DND-41 (cell line): Measurements from ENCODE around the gene SCART1.

Experiments
- ATAC-seq: fragments of 200-7000 bp; cut with Tn5 transposase; 3 replicates; pipeline ENCODE4 v1.9.1; 2021; ENCODE audit warnings: low read depth; ENCODE audit not compliant: insufficient read depth
- DNase-seq: peaks from one replicate; pipeline ENCODE4 v3.0.0-alpha.2; 2020
- H2AFZ ChIP-seq: 2 replicates; pipeline ENCODE4 v1.6.0; 2012; ENCODE audit warnings: low read depth, low read length
- H3K27ac ChIP-seq: 2 replicates; pipeline ENCODE4 v1.5.1; 2012; ENCODE audit warnings: low read length, inconsistent platforms
- H3K27me3 ChIP-seq: fragments of 200-600 bp; sonication (generic); 2 replicates; pipeline ENCODE4 v1.6.0; 2012; ENCODE audit warnings: low read length, mild to moderate bottlenecking, inconsistent platforms; ENCODE audit not compliant: insufficient read depth, poor library complexity
- H3K36me3 ChIP-seq: 2 replicates; pipeline ENCODE4 v1.5.1; 2012; ENCODE audit warnings: low read length, inconsistent platforms; ENCODE audit not compliant: insufficient read depth
- H3K4me1 ChIP-seq: 2 replicates; pipeline ENCODE4 v1.5.1; 2012; ENCODE audit warnings: mild to moderate bottlenecking, low read length; ENCODE audit not compliant: insufficient read depth
- H3K4me2 ChIP-seq: 2 replicates; pipeline ENCODE4 v1.6.0; 2012; ENCODE audit warnings: mild to moderate bottlenecking, moderate library complexity, low read length, inconsistent platforms; ENCODE audit not compliant: insufficient read depth
- H3K4me3 ChIP-seq, 2 experiments: fragments of 200-600 bp in 1 of 2; shearing (Covaris generic) in 1 of 2; 2 replicates each; pipeline ENCODE4 v1.5.1; 2012 to 2016; ENCODE audit warnings: inconsistent platforms in 2 of 2, low read length in 2 of 2, mild to moderate bottlenecking in 2 of 2, low read depth in 1 of 2, moderate library complexity in 1 of 2
- H3K79me2 ChIP-seq: 2 replicates; pipeline ENCODE4 v1.6.0; 2012; ENCODE audit warnings: low read length, inconsistent platforms; ENCODE audit not compliant: insufficient read depth
- H3K9ac ChIP-seq: 2 replicates; pipeline ENCODE4 v1.6.0; 2012; ENCODE audit warnings: low read depth, mild to moderate bottlenecking, inconsistent platforms, low read length, moderate library complexity
- H3K9me3 ChIP-seq: 2 replicates; pipeline ENCODE4 v1.5.1; 2012; ENCODE audit warnings: low read length, moderate library complexity, mild to moderate bottlenecking, inconsistent platforms; ENCODE audit not compliant: insufficient read depth, severe bottlenecking
- H4K20me1 ChIP-seq: 2 replicates; pipeline ENCODE4 v1.6.0; 2012; ENCODE audit warnings: low read length; ENCODE audit not compliant: insufficient read depth
- EZH2 ChIP-seq: IDR thresholded peaks from 3 replicates; pipeline ENCODE4 v1.6.1; 2012; ENCODE audit warnings: borderline replicate concordance, low read depth, mild to moderate bottlenecking, moderate library complexity, low read length, inconsistent platforms; ENCODE audit not compliant: severe bottlenecking
- TF ChIP-seq, protein P1 (sequence below): IDR thresholded peaks from 2 replicates; pipeline ENCODE4 v1.5.1; 2012; ENCODE audit warnings: borderline replicate concordance, low read length, moderate library complexity, mild to moderate bottlenecking; ENCODE audit not compliant: poor library complexity, severe bottlenecking; ENCODE audit errors: extremely low read depth

Gene SCART1

DNA sequence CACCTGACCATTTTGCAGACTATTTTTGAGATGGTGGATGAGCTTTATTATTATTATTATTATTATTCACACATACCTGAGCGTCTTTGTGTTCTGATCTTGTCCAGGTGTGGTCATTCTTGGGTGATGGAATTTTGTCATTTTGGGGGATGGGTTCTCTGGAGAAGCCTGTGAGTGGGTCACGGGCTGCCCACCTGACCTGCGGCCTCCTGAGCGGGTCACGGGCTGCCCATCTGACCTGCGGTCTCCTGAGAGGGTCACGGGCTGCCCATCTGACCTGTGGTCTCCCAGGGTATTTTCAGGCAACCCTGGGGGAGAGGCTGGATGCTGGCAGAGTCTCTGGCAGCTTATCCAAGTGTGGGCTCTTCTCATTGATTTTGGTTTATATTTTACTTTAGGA lies 7.3 kb downstream of the SCART1 start:
- no peak for ATAC-seq
- Histone ChIP-seq H3K27ac (no peak overlapping the region), H3K27me3 (no peaks in the 10 kb centered on the region), H3K36me3 (peaks cover 3% of the 10 kb centered on the region; the same call in 1 of the 2 replicates), H3K9me3 (no peaks in the 10 kb centered on the region), H2AFZ (no peak overlapping the region), H3K4me3 (no peak overlapping the region), H3K4me1 (no peaks in the 10 kb centered on the region), H4K20me1 (no peaks in the 10 kb centered on the region), H3K79me2 (no peaks in the 10 kb centered on the region), H3K4me2 (no peak overlapping the region), H3K9ac (no peak overlapping the region)
- TF ChIP-seq, protein P1, sequence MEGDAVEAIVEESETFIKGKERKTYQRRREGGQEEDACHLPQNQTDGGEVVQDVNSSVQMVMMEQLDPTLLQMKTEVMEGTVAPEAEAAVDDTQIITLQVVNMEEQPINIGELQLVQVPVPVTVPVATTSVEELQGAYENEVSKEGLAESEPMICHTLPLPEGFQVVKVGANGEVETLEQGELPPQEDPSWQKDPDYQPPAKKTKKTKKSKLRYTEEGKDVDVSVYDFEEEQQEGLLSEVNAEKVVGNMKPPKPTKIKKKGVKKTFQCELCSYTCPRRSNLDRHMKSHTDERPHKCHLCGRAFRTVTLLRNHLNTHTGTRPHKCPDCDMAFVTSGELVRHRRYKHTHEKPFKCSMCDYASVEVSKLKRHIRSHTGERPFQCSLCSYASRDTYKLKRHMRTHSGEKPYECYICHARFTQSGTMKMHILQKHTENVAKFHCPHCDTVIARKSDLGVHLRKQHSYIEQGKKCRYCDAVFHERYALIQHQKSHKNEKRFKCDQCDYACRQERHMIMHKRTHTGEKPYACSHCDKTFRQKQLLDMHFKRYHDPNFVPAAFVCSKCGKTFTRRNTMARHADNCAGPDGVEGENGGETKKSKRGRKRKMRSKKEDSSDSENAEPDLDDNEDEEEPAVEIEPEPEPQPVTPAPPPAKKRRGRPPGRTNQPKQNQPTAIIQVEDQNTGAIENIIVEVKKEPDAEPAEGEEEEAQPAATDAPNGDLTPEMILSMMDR: no peak
- no peak for TF ChIP-seq EZH2
- DNase-seq: no peak

DNA sequence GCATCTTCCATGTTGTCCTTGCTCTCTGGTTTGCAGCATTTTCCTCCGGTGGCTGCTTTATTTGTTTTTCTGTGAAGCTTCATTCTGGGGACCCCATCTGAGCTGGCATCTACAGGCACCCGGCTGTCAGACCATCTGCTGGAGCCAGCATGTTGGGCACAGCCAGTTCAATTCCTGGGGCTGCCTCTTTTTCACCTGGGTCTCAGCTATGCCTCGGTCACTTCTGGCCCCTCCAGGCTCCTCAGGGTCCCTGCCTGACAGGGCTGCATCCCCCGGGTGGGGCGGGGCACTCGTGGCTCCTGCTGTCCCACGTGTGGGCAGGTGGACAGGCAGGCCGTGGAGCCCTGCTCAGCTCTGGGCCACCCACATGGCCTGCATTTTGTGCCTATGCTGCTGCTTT lies 8.1 kb downstream of the SCART1 start:
- Histone ChIP-seq H3K4me2 (no peak overlapping the region), H3K9me3 (no peaks in the 10 kb centered on the region), H3K36me3 (peaks cover 3% of the 10 kb centered on the region; the same call in 1 of the 2 replicates), H4K20me1 (no peaks in the 10 kb centered on the region), H2AFZ (no peak overlapping the region), H3K79me2 (no peaks in the 10 kb centered on the region), H3K9ac (no peak overlapping the region), H3K4me3 (no peak overlapping the region), H3K4me1 (no peaks in the 10 kb centered on the region), H3K27ac (no peak overlapping the region), H3K27me3 (no peaks in the 10 kb centered on the region)
- DNase-seq: no peak
- ATAC-seq: no peak
- TF ChIP-seq, protein P1: no peak
- no peak for TF ChIP-seq EZH2

- H3K9me3 ChIP-seq: no peaks in the 10 kb centered on the region
Observed at GRCh38 chr10:133462512-133463305, 9.0 kb downstream of the SCART1 start.

More at GRCh38 chr10:133462512-133463305, 9.0 kb downstream of the SCART1 start:
- H4K20me1 ChIP-seq: no peaks in the 10 kb centered on the region
- ATAC-seq (no peak), DNase-seq (no peak)
- H3K9ac ChIP-seq: no peak overlapping the region
- no peaks in the 10 kb centered on the region for H3K79me2 ChIP-seq
- H3K4me3 ChIP-seq: no peak overlapping the region
- H2AFZ ChIP-seq: no peak overlapping the region
- H3K36me3 ChIP-seq: peaks cover 10% of the 10 kb centered on the region; the same call in 1 of the 2 replicates
- no peak overlapping the region for H3K4me2 ChIP-seq
- TF ChIP-seq, protein P1: no peak
- no peak for TF ChIP-seq EZH2
- no peaks in the 10 kb centered on the region for H3K27me3 ChIP-seq
- H3K4me1 ChIP-seq: no peaks in the 10 kb centered on the region
- H3K27ac ChIP-seq: no peak overlapping the region
